Prostate gland (tissue), 2 donors: Measurements from ENCODE around the gene SLITRK1.

Experiments used
- CTCF ChIP-seq, 4 experiments: fragments of 200-600 bp in 2 of 4; fragments of 450-650 bp in 2 of 4; sonication (generic) in 2 of 4; IDR thresholded peaks; 1 replicate in 3 of 4; 2 replicates in 1 of 4; pipeline ENCODE4 v1.5.1; 2016 to 2019; ENCODE audit warnings: antibody characterized with exemption in 4 of 4, mild to moderate bottlenecking in 2 of 4, moderate library complexity in 2 of 4
- POLR2A ChIP-seq: fragments of 450-650 bp; IDR thresholded peaks from one replicate; pipeline ENCODE4 v1.6.1; 2016; ENCODE audit warnings: antibody characterized with exemption, mild to moderate bottlenecking
- POLR2AphosphoS5 ChIP-seq: sonication (generic); formaldehyde crosslinking; IDR thresholded peaks from one replicate; pipeline ENCODE4 v1.6.1; 2017; ENCODE audit warnings: antibody characterized with exemption

GRCh38 chr13:83881917-83882605, at the start of gene SLITRK1:
- no peak for TF ChIP-seq CTCF (IDR thresholded peaks at IDR 0.05)
- no peak for TF ChIP-seq POLR2AphosphoS5
- no peak for TF ChIP-seq POLR2A
